IPS DF 4.7 (cell line): ENCODE measurements around the gene GPATCH2L.

ENCODE experiments used
- DNase-seq: peaks from one replicate; pipeline ENCODE4 v3.0.0-alpha.2; 2013; ENCODE audit warnings: low spot score; ENCODE audit errors: extremely low read depth

The GPATCH2L gene

GRCh38 chr14:76256545-76256944, 104.8 kb downstream of the GPATCH2L start:
- DNase-seq, result no peak

GRCh38 chr14:76257111-76257803, 105.5 kb downstream of the GPATCH2L start:
- DNase-seq, result no peak

- DNase-seq, result no peak
Observed at GRCh38 chr14:76257842-76258397, 106.2 kb downstream of the GPATCH2L start.

- DNase-seq, result no peak
Observed at GRCh38 chr14:76259029-76259735, 107.5 kb downstream of the GPATCH2L start.

GRCh38 chr14:76260749-76261148, 109.0 kb downstream of the GPATCH2L start:
- no peak for DNase-seq

GRCh38 chr14:76261371-76261811, 109.7 kb downstream of the GPATCH2L start:
- DNase-seq, result no peak

GRCh38 chr14:76262641-76263040, 110.9 kb downstream of the GPATCH2L start:
- no peak for DNase-seq
